Duodenal mucosa (tissue), 2 donors: ENCODE measurements around the gene CLEC17A.
"Not testable (repeated sequence)": the region's sequence is repeated elsewhere in the genome, so short reads cannot be mapped to it uniquely, and the experiment has no call there.

ENCODE experiments used
- H3K27ac ChIP-seq: one replicate; pipeline ENCODE4 v1.7.0; 2013; ENCODE audit warnings: low read depth, low read length
- H3K27me3 ChIP-seq, 2 donors: one replicate each; pipeline ENCODE4 v1.7.0; 2013; ENCODE audit warnings: low read length in 2 of 2, control low read depth in 1 of 2; ENCODE audit not compliant: insufficient read depth in 2 of 2, control insufficient read depth in 1 of 2
- H3K36me3 ChIP-seq, 2 donors: one replicate each; pipeline ENCODE4 v1.7.0; 2013; ENCODE audit warnings: low read length in 2 of 2, control low read depth in 1 of 2; ENCODE audit not compliant: insufficient read depth in 2 of 2, control insufficient read depth in 1 of 2
- H3K4me1 ChIP-seq, 2 donors: one replicate each; pipeline ENCODE4 v1.7.0; 2013; ENCODE audit warnings: low read length in 2 of 2, control low read depth in 1 of 2; ENCODE audit not compliant: insufficient read depth in 2 of 2, control insufficient read depth in 1 of 2
- H3K4me3 ChIP-seq, 2 donors: one replicate each; pipeline ENCODE4 v1.7.0; 2013; ENCODE audit warnings: low read length in 2 of 2, low read depth in 1 of 2
- H3K9ac ChIP-seq, 2 donors: one replicate each; pipeline ENCODE4 v1.7.0; 2013; ENCODE audit warnings: low read length in 2 of 2, low read depth in 1 of 2
- H3K9me3 ChIP-seq, 2 donors: one replicate each; pipeline ENCODE4 v1.7.0; 2013; ENCODE audit warnings: low read length in 2 of 2, control low read depth in 1 of 2; ENCODE audit not compliant: control insufficient read depth in 1 of 2

The CLEC17A gene, protein sequence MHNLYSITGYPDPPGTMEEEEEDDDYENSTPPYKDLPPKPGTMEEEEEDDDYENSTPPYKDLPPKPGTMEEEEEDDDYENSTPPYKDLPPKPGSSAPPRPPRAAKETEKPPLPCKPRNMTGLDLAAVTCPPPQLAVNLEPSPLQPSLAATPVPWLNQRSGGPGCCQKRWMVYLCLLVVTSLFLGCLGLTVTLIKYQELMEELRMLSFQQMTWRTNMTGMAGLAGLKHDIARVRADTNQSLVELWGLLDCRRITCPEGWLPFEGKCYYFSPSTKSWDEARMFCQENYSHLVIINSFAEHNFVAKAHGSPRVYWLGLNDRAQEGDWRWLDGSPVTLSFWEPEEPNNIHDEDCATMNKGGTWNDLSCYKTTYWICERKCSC

DNA sequence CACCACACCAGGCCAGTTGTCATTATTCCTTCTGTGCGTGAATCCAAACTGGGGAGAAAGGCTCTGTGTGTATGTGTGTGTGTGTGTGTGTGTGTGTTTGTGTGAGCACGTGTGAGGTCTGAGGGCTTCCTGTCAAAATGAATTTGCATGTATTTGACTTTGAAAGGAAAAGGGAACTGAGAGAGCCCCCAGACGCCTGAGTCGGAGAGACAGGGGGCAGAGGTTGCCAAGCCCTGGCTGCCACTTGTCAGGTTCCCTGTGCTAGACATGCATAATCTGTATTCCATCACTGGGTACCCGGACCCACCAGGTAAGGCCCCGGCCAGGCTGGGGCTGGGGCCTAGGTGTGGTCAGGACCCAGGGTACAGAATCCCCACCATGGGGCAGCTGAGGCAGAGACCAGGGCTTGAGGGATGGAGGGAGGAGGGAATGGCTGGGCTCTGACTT is at the start of gene CLEC17A:
CLEC17A (plus strand) TSS at position 191 of the 447 bp plus-strand sequence; CDS start at position 268, 77 bp downstream.
- no peak within 1 kb of the TSS for H3K27ac ChIP-seq
- H3K36me3 ChIP-seq = no peaks in the 10 kb centered on the region
- no peak within 1 kb of the TSS for H3K4me3 ChIP-seq
- no peaks in the 10 kb centered on the region for H3K9me3 ChIP-seq
- H3K9ac ChIP-seq = no peak within 1 kb of the TSS
- H3K4me1 ChIP-seq = no peaks in the 10 kb centered on the region
- H3K27me3 ChIP-seq = no peaks in the 10 kb centered on the region

DNA sequence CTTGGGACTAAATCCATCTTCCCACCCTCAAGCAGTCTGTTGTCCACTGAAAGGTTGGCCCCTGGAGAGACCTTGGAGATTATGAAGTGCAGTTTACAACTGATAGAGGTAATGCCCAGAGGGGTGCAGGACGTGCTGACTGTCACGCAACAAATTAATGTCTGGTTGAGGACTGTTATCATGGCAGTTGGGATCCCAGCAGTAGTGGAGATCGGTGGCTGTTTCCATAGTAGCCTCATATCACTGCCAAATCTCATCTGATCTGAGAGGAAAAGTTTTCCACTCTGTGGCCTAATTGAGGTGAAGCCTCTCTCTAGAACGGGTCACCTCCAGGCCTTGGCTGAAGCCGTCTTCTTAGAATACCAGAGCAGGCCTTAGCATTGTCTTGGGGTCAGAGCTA is 49.4 kb upstream of the CLEC17A start:
- Histone ChIP-seq H3K36me3 (peaks cover 0 to 5% of the 10 kb centered on the region in 2 donors), H3K9ac (no peak overlapping the region), H3K27ac (no peak overlapping the region), H3K27me3 (no peaks in the 10 kb centered on the region), H3K4me1 (peaks cover 19 to 21% of the 10 kb centered on the region in 2 donors), H3K4me3 (no peak overlapping the region), H3K9me3 (no peaks in the 10 kb centered on the region)

DNA sequence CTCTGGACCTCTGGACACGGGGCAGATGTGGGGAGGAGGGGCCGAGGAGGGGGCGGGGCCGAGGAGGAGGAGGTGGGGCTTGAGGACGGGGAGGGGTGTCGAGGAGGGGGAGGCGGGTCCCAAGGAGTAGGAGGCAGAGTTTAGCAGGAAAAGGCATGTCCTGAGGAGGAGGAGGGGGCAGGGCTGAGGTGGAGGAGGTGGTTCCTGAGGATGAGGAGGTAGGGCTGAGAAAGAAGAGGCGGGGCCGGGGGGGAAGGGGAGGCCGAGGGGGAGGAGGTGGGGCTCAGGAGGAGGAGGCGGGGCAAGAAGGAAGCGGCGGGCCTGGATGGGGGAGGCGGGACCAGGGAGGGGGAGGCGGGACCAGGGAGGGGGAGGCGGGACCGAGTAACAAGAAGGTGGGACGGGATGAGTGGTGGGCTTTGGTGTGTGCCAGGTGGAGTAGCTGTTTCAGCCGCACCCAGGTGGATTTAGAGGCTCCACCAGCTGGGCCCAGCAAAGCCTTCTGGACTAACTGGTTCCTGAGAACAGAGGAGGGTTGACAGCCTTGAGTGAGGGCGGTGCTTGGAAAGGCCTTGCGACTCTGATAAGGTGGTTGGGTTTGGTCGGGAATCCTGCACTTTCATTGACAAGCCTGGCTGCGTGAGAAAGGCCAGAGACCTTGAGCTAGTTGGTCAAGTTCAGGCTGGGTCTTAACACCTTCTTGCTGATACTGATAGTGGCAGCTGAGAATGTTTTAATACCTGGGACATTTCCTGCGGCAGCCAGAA is 45.8 kb upstream of the CLEC17A start:
- no peaks in the 10 kb centered on the region for H3K9me3 ChIP-seq
- H3K4me3 ChIP-seq = peak overlapping the region; percentile 50 to 55
- no peak overlapping the region for H3K27ac ChIP-seq
- no peak overlapping the region for H3K9ac ChIP-seq
- H3K36me3 ChIP-seq = peaks cover 0 to 8% of the 10 kb centered on the region in 2 donors
- no peaks in the 10 kb centered on the region for H3K27me3 ChIP-seq
- peaks cover 9% of the 10 kb centered on the region in 2 donors for H3K4me1 ChIP-seq

DNA sequence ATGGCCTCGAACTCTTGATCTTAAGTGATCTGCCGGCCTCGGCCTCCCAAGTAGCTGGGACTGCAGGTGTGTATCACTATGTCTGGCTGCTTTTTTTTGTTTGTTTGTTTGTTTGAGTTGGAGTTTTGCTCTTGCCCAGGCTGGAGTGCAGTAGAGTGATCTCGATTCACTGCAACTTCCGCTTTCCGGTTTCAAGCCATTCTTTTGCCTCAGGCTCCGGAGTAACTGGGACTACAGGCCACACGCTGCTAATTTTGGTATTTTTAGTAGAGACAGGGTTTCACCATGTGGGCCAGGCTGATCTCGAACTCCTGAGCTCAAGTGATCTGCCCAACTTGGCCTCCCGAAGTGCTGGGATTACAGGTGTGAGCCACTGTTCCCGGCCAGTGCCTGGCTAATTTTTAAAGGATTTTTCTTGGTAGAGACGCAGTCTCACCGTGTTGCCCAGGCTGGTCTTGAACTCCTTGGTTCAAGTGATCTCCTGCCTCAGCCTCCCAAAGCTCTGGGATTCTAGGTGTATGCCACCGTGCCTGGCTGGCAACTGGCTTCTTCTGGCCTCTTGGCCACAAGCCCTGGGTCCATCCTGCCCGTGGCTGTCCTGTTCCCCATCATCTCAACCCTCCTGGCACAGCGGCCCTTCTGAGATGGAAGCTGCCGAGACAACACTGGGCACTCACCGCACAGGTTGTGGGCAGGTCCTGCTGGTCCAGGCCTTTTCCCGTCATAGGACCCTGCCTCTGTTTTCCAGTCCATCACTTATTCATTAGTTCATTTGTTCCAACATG is 42.0 kb upstream of the CLEC17A start:
- no peak overlapping the region for H3K4me3 ChIP-seq
- H3K27ac ChIP-seq = no peak overlapping the region
- H3K4me1 ChIP-seq = peaks cover 20 to 25% of the 10 kb centered on the region in 2 donors
- H3K9me3 ChIP-seq = no peaks in the 10 kb centered on the region
- H3K9ac ChIP-seq = no peak overlapping the region
- H3K27me3 ChIP-seq = no peaks in the 10 kb centered on the region
- peaks cover 0 to 2% of the 10 kb centered on the region in 2 donors for H3K36me3 ChIP-seq

DNA sequence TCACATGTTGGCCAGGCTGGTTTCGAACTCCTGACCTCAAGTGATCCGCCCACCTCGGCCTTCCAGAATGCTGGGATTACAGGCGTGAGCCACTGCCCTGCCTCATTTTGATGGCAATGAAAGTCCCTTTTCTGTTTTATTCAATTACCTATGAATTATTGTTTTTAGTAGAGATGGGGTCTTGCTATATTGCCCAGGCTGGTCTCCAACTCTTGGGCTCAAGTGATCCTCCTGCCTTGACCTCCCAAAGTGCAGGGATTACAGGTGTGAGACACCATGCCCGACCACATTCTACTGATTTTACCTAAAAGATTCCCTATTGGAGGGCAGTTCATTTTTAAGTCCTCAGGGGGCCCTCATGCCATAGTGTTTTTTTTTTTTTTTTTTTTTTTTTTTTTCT is 40.9 kb upstream of the CLEC17A start:
- H3K36me3 ChIP-seq, H3K9ac ChIP-seq, H3K27ac ChIP-seq, H3K4me3 ChIP-seq, H3K9me3 ChIP-seq, H3K27me3 ChIP-seq: not testable (repeated sequence)
- peaks cover 16 to 22% of the 10 kb centered on the region in 2 donors for H3K4me1 ChIP-seq

DNA sequence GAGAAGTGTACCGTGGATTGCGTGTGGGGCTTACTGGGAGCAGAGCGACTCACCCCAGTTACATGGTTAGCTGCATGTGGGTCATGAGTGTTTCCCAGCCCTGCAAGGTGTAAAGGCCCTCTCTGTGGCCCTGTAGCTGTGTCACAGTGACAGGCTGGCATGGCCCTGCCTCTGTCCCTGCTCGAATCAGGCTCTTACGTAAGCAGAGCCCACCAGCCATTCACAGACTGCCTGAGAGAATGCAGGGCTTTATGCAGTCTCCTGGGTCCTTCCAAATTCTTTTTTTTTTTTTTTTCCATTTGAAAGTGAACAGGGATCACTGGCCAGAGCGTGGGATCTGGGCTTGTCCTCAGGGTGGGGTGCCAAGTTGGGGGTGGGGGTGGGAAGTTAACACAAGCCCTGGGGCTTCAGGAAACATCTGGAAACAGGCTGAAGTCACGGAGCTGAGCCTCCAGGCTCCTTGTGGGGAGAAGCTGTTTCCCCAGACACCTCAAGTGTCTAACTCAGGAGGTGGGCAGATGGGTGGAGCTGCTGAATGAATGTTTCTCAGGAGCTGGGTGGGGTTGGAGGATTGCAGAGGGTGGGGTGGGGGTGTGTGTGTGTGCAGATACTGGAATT is 40.1 kb upstream of the CLEC17A start:
- Histone ChIP-seq H3K27me3 (no peaks in the 10 kb centered on the region), H3K27ac (no peak overlapping the region), H3K9ac (no peak overlapping the region), H3K4me1 (peaks cover 16 to 22% of the 10 kb centered on the region in 2 donors), H3K36me3 (peaks cover 0 to 2% of the 10 kb centered on the region in 2 donors), H3K4me3 (no peak overlapping the region), H3K9me3 (no peaks in the 10 kb centered on the region)

DNA sequence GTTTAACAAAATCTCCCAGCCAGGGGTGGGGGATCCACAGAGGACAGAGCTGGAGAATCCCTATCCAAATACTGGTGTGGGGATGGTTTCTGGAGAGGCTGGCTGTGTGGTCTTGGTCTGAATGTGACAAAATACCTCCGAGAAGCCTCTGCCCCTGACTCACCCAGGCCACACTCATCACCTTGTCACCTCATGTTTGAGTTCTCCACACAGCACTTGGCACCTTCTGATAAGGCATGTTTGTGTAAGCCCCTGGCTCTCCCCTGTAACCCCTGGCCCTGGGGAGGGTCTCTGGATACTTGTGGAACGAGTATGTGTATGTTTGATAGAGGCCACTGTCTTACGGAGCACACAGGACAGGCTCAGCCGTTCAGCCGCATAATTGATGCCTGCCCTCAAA is 38.8 kb upstream of the CLEC17A start:
- H3K4me1 ChIP-seq = peaks cover 12 to 19% of the 10 kb centered on the region in 2 donors
- H3K9ac ChIP-seq = no peak overlapping the region
- no peaks in the 10 kb centered on the region for H3K27me3 ChIP-seq
- H3K36me3 ChIP-seq = peaks cover 0 to 8% of the 10 kb centered on the region in 2 donors
- H3K9me3 ChIP-seq = no peaks in the 10 kb centered on the region
- H3K27ac ChIP-seq = no peak overlapping the region
- no peak overlapping the region for H3K4me3 ChIP-seq

DNA sequence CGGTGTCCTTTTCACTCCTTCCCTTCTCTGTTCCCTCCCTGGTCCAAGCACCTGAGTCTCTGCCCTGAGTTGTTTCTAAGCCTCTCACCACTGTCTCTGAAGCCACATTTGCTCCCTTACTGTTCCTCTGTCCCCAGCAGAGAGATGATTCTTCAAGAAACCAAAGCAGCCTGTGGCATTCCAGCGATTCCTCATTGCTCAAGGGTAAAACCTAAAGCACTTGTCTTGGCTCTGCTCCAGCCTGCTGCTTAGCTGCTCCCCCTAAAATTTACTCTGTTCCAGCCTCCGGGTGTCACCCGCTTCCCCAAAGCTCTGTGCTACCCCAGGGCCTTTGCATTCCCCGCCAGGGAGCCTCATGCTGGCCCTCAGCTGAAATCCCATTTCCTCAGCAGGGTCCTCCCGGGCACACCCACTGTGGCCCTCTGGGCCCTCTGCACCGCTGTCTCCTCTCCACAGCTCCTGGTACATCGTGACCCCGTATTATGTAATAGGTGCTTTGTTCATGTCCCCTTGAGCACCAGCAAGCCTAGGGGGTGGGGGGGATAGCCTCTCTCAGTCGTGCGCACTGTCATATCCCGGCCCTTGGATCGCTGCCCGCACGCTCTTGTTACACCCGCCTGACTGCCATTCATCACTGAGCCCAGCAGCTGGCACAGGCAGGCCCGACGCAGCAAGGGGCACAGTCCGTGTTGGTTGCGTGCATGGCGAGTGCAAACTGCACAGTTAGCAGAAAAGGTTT is 37.7 kb upstream of the CLEC17A start:
- Histone ChIP-seq H3K27me3 (no peaks in the 10 kb centered on the region), H3K36me3 (peaks cover 0 to 6% of the 10 kb centered on the region in 2 donors), H3K9ac (peak overlapping the region in 1 of 2 donors; percentile 38), H3K27ac (no peak overlapping the region), H3K4me1 (peaks cover 14 to 23% of the 10 kb centered on the region in 2 donors), H3K4me3 (peak overlapping the region; percentile 26 to 54), H3K9me3 (no peaks in the 10 kb centered on the region)

DNA sequence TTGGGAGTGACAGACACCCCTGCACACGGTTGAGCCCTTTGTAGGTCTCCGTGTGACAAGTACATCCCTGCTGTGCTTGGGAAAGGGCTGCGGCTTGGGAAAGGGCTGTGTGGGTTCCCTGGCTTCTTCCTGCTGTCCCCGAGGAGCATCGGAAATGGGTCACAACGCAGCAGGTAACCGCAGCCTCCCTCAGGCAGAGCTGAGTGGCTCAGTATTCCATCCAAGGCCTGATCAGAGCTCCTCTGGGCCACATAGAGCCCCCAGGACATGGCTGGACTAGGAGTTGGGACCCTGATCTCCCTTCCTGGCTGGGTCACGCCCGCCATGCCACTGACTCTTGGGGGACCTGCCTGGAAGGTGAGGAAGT is 37.2 kb upstream of the CLEC17A start:
- Histone ChIP-seq H3K9ac (peak overlapping the region in 1 of 2 donors; percentile 38), H3K9me3 (no peaks in the 10 kb centered on the region), H3K36me3 (peaks cover 0 to 6% of the 10 kb centered on the region in 2 donors), H3K27ac (no peak overlapping the region), H3K4me3 (peak overlapping the region; percentile 26 to 54), H3K27me3 (no peaks in the 10 kb centered on the region), H3K4me1 (peaks cover 20 to 28% of the 10 kb centered on the region in 2 donors)
